Activated CD8-positive, alpha-beta memory T cell treated with anti-CD3 and anti-CD28 coated beads, Interleukin-2, amount 50 U/mL, for 1 hour (primary cell): ENCODE data around the gene TAMM41.
"Not testable (repeated sequence)": the region's sequence is repeated elsewhere in the genome, so short reads cannot be mapped to it uniquely, and the experiment has no call there.

ENCODE experiments used
- DNase-seq: peaks from one replicate; pipeline ENCODE4 v3.0.0-alpha.2; 2020; ENCODE audit errors: extremely low read depth

TAMM41 gene

DNA sequence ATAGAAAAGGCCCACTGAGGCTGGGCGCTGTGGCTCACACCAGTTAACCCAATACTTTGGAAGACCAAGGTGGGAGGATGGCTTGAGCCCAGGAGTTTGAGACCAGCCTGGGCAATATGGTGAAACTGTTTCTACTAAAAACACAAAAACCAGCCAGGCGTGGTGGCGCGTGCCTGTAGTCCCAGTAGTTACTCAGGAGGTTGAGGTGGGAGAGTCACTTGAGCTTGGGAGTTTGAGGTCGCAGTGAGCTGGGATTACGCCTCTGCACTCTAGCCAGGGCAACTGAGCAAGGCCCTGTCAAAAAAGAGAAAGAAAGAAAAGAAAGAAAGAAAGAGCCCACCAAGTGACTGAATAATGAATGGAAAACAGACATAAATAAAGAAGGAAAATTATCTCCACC lies 32.0 kb downstream of the TAMM41 start:
- DNase-seq: no peak

DNA sequence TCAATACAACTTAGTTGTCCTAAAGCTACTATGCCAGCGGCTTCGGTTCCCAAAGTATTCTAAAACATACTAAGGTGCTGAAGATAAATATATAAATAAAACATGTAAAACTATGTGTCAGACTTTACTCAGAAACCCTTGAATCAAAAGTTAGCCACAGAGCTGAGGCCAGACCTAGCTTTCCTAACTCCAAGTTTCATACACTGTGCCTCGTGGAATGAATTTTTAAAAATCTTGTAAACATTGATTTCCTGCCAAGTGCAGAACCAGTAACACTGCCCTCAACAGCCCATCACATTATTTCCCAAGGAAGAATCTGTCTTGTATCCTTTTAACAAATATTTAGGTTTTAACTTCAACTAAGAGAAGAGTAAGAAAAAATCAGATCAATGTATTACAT lies 36.4 kb downstream of the TAMM41 start:
- DNase-seq: no peak

DNA sequence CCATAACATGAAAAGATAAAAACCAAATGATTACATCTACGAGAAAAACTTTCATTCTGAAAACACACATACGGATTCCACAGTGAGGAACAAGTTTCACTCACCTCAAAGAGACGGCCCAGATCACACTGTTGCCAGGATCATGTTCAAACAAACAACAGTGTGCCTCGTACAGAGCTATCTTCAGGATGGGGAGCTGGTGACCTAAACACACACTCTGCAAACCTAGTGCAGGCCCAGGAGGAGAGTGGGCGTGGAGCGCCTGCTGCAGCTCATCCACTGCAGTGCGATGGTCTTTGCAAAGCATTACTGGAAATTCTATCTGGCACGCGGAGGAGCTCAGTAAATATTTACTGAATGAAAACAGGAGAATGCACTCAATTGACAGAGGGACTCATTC lies 38.5 kb downstream of the TAMM41 start:
- DNase-seq: no peak

DNA sequence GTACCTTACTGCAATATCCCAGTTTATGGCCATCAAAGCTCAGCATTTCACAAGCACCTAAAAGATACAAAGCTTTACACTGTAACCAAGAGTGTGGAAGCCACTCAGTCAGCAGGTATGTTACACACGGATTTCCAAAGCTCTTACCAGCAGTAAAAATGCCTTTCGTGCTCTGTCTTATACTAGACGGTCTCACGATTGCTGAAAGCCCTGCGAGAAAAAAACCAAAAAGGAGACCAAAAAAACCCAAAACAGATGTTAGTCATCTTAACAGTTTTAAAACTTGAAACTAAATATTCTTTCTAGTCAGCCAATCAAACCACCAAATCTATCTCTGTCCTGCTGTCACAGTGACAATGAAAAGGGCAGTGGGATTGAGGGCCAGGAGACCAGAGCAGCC lies 39.0 kb downstream of the TAMM41 start:
- DNase-seq: no peak

DNA sequence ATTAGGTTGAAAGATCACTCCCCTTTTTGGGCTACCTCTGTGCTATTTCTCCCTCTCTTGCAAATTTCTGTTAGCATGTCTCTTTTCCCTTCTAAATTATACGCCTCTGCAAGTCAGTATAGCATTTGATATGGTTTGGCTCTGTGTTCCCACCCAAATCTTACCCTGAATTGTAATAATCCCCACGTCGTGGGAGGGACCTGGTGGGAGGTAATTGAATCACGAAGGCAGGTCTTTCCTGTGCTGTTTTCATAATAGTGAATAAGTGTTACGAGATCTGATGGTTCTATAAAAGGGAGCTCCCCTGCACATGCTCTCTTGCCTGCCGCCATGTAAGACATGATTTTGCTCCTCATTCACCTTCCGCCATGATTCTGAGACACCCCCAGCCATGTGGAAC lies 41.0 kb downstream of the TAMM41 start:
- DNase-seq: no peak

DNA sequence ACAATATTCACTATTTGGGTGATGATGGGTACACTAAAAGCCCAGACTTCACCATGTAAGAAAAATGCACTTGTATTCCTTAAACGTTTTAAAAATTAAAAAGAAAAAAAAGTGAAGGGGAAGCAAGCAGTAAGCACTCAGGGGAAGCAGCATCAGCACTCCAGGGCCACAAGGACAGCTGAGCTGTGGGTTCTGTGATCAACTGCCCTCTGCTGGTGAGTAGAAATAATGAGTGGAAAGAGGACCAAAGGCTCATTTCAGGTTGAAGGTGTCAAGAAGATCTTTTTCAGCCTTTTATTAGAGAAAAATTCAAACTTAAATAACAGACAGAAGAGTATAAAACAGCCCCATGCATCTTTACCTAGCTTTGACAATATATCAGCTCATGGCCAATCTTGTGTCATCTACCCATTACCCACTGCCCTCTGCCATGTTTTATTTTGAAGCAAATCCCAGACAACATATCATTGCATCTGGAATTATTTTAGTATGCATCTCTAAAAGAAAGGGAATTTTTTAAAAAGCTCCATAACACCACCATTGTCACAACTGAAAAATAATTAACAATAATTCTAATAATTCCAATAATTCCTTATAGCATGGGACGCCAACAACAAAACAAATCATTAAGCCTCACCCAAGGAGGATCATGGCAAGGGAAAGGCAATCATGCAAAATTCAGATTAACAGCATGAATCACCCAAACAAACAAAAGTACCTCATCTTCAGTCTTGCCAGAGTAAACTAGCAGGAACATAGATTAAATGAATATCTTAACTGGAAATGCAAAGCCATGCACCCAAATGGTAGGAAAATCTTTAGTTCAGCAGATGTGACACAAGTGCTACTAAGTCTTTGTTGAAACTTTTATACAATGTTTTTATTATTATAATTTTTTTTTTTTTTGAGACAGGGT lies 42.5 kb downstream of the TAMM41 start:
- DNase-seq: peak; percentile 9

DNA sequence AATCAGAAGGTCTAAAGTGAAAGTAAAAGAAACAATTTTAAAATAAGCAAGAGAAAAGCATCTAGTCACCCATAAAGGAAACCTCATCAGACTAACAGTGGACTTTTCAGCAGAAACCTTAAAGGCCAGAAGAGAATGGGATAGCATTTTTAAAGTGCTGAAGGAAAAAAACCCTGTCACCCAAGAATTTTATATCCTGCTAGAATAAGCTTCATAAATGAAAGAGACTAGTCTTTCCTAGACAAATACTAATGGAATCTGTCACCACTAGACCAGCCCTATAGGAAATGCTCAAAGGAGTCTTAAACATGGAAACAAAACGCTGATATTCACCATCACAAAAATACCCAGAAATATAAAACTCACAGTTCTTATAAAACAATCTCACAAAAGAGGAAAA lies 46.9 kb downstream of the TAMM41 start:
- no peak for DNase-seq

DNA sequence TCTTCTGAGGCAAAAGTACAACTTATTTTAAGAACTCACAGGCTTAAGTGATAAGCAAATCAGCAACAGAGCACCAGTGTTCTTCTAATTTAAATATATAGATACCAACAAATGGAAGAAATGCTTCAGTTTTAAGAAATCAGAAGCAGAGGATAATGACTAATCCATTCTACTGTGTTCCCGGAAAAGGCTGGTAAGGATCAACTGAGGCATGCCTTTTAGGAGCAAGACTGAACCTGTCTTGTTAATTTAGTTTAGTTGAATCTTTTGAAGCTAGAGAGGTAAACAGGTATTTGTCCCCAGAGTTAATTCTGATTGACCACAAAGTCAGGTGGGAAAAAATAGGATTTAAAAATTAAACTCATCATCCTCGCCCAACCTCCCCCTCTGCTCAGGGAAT lies 51.8 kb downstream of the TAMM41 start:
- DNase-seq: no peak

DNA sequence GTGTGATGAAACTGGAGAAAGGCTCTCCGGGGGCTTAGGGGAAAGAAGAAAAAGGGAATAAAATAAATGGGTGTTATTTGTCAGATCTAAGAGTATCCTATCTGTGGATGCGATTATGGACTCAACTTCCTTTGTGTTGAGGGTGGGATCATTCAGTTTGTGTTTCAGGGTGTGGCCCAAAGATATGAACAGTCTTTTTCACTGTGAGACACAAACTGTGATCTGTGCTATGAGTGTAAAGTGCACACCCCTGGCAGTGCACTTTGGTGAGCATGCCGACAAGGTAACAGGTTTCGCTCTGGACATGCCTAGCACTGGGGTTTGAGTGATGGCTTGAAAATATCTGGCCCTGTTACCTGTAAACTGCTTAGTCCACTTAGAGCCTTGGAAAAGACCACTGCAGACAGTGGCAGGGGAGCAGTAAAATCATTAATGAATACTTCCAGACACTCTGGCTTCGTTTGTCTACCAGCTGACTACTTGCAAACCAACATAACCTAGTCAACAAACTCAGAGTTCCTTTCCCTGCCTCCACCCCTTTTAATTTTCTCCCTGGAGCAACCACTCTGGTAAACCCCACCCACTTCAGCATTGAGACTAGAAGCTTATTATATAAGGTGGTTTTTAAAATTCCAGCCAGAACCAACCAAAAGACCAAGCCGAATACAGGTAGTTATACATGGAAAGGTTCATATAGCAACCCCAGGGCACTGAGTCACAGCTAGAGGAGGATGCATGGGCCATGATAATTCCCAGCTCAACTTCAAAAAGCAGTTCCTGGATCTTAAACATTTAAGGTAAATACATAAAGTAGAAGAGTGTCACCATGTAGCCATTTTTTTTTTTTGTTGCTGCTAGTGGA lies 55.1 kb downstream of the TAMM41 start:
- no peak for DNase-seq

DNA sequence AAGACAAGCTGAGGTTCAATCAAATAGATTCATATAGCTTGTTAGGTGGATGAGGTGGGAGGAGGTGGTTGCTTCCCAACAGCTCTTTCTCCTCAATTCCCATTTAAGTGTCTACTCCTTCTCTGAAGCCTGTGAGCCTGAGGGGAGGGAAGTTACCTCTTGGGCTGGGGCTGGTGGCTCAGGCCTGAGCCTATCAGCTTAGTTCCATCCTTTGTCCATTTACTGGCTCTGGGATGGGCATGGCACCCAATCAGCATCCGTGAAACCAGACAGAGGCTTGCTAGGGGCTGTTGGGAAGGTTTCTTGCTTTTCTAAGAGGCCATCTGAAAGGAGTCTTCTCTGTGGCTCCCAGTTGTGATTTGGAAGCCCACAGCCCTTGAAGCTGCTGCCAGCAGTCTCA lies 57.3 kb downstream of the TAMM41 start:
- DNase-seq: no peak

DNA sequence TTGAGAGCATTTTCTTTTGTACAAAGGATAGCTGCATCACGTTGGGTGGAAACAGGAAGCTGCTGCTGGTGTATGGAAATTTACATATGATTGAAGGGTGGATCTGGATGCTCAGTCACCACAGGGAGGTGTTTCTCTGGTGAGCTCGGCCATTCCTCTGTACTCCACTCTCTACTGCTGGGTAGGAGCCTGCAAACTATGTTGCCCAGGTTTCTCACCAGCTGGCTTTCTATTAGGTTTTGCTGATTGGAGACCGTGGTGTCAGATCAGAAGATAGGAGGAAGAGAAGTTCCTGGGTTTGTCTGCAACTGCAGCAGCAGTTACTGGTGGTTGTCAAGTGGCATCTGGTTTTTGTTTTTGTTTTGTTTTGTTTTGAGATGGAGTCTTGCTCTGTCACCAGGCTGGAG lies 61.7 kb downstream of the TAMM41 start:
- DNase-seq: no peak

DNA sequence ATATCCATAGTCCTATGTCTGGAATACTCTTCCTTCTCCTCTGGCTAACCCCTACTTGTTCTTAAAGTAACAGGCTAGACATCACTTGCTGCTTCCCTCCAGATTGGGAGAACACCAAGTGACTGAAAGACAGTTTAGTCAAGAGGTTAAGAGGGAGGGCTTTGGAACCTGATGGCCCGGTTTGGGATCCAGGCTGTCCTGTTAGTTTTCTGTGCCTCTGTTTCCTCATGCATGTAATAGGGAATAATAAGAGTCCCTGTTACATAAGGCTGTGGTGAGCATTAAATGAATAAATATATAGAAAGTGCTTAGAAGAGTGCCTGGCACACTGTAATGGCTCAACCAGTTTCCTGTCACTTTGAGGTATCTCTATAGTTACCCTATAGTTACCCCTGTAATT lies 66.3 kb downstream of the TAMM41 start:
- no peak for DNase-seq

DNA sequence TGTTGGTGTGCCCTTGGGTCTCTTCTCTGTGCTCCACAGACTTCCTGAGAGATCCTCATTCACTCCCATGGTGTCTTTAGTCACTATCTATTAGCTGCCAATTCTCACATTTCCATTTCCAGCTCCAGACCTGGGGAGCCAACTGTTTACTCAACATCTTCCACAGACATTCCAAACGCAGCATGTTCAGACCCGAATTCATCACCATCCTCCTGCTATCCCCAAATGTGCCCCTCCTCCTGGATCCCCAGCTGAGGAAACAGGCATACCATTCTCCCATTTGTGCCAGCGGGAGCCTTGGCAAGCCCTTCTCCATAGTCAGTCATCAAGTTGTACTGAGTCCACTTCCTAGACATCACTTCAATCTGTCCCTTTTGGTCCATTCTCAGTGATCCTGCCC lies 67.1 kb downstream of the TAMM41 start:
- DNase-seq: no peak

DNA sequence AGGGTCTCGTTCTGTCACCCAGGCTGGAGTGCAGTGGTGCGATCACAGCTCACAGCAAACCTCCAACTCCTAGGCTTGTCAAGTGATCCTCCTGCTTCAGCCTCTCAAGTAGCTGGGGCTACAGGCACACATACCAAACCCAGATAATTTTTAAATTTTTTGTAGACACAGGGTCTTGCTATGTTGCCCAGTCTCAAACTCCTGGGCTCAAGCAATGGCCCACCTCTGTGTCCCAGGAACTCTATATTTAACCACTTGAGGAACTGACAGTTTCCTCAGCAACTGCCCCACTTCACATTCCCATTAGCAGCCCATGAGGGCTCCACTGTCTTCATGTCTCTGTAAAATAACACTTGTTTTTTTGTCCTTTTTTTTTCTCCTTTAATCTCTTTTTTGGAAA lies 68.4 kb downstream of the TAMM41 start:
- DNase-seq: no peak

DNA sequence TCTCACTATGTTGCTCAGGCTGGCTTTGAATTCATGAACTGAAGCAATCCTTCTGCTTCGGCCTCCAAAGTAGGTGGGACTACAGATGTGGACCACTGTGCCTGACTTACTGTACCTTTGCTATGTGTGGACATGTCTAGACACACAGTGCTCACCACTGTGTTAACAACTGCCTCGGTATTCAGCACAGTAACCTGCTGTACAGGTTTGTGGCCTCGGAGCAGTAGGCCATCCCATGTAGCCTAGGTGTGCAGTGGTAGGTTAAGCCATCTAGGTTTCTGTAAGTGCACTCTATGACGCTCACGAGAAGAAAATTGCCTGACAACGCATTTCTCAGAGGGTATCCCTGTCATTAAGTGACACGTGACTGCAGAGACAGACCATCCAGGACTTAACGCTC lies 70.3 kb downstream of the TAMM41 start:
- DNase-seq: no peak

DNA sequence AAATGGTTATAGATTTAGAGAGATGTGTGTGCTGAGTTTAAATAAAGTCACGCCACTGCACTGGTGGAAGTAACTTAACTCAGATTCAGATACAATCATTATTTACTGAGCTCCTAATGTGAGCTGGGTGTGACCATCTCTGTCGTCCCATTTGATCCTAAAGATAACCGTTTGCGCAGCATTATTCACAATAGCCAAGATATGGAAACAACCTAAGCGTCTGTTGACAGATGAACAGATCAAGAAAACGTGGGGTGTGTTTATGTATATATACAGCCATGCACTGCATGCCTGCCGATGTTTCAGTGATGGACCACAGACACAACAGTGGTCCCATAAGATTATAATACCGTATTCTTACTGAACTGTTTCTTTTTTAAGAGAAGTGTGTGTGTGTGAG lies 71.2 kb downstream of the TAMM41 start:
- DNase-seq: no peak

DNA sequence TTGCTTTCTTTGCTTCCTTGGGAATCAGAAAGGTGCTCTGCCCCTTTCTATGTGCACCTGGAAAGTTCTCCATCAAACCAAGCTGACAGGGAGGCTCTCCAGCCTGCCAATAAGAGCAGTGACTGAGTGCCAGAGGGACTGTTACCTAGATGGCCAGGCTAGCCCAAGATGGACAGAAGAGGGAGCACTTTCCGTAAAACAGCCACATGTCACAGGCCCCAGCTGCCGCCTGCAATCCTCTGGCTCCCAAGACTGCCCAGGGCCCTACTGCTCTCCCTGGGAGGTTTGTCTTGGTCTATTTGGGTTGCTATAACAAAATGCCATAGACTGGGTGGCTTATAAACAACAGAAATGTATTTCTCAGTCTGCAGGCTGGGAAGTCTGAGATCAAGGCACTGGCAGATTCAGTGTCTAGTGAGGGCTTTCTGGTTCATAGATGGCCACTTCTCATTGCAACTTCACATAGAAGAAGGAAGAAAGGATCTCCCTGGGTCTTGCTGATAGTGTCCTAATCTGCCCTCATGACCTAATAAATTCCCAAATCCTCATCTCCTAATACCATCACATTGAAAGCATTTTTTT lies 72.3 kb downstream of the TAMM41 start:
- DNase-seq: no peak

DNA sequence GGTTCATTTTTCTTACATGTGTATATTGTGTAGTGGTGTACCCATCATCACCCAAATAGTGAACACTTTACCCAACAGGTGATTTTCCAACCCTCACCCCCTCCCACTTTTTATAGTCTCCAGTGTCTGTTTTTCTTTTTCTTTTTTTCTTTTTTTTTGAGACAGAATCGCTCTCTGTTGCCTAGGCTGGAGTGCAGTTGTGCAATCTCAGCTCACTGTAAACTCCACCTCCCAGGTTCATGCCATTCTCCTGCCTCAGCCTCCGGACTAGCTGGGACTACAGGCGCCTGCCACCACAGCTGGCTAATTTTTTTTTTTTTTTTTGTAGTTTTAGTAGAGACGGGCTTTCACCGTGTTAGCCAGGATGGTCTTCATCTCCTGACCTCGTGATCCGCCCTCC lies 74.8 kb downstream of the TAMM41 start:
- not testable (repeated sequence) for DNase-seq

DNA sequence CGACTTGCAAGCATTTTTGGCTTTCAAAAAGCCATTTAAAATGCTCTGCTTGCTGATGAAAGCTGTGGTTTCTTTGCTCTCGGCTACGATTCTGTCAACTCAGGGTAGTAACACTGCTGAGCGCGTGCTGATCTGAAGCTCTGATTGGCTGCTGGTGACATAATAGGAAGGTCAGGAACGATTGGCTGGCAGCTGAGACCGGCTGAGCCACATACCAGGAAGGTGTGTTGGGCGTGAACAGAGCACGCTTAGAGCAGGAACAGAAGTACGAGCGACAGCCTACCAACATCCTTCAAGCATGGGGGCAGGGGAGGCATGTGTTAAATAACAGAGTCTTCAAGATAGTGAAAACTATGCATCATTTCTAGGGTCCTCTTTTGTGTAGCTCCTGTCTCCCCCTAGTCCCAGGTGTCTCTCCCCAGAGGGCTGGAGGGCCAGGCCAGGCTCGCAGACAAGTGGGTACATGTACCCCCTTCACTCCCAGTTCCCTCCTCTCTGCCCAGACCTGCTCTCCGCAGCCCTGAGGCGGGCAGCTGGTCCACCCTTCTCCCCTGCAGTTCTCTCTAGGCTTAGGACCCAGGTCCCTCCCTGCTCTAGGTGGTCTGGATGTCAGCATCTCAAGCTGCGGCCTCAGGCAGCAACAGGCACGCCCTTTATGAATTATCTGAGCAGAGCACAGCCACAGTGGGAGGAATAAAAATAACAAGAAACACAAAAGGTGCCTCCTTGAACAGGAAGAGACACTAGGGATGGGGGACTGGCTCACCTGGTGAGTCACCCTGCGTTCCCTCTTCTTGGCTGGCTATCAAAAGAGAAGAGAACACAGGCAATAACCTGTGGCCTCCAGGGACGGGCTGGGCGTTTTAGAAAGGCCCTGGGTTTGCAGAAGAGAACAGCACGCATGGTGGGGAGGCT lies 76.0 kb downstream of the TAMM41 start:
- DNase-seq: peak; percentile 71

DNA sequence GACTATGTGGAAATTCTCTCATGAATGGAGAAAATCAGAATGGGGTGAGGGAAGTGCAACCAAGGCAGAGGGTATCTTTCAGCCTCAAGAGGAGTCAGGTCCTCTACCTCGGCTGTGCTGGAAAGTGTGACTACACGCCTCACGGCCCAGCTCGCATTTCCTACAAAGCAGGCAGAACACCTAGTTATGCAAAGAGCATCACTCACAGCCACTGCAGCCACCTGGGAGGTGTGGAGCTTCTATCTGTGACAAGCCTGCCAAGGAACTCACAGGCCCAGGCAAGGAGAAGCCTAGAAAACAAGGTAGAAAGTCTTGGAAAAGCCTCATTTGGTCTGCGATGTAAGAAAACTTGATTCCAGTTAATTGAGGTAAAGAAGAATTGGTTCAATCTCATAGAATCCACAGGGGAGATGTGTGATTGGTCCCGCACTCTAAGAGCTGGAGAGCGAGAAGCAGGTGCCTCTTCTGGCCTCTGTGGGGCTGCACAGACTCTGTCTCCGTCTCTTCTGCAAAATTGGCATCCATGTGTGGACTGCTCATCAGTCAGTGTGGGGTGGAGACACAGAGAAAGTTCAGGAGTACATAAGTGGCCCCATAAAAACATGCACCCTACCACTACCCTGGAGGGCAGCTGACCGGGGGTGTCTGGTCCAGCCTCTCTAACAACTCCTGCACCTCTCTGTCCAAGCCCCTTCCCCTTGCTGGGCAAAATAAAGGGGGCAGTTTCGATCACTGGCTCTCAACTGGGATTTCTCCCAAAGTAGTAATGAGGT lies 76.8 kb downstream of the TAMM41 start:
- DNase-seq: no peak

DNA sequence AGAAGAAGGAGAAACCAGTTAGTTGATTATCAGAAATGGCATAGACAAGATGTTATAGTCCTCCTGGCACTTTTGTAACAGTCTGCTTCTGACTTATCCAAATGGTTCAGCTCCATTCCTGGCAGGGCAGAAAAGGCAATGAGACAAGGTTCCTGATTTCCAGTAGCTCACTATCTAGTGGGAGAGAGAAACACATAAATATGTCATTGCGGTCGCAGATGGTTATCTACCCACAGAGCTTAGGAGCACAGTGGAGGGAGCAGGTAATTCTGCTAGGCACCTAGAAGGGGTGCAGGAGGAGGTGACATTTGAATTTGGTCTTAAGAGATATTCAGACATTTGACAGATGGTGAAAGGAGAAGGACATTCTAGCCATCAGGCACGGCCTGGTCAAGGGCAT lies 78.1 kb downstream of the TAMM41 start:
- DNase-seq: no peak
